ENCODE results near the gene CEP162.
"Not testable (repeated sequence)": the region's sequence is repeated elsewhere in the genome, so short reads cannot be mapped to it uniquely, and the experiment has no call there.

The CEP162 gene, protein sequence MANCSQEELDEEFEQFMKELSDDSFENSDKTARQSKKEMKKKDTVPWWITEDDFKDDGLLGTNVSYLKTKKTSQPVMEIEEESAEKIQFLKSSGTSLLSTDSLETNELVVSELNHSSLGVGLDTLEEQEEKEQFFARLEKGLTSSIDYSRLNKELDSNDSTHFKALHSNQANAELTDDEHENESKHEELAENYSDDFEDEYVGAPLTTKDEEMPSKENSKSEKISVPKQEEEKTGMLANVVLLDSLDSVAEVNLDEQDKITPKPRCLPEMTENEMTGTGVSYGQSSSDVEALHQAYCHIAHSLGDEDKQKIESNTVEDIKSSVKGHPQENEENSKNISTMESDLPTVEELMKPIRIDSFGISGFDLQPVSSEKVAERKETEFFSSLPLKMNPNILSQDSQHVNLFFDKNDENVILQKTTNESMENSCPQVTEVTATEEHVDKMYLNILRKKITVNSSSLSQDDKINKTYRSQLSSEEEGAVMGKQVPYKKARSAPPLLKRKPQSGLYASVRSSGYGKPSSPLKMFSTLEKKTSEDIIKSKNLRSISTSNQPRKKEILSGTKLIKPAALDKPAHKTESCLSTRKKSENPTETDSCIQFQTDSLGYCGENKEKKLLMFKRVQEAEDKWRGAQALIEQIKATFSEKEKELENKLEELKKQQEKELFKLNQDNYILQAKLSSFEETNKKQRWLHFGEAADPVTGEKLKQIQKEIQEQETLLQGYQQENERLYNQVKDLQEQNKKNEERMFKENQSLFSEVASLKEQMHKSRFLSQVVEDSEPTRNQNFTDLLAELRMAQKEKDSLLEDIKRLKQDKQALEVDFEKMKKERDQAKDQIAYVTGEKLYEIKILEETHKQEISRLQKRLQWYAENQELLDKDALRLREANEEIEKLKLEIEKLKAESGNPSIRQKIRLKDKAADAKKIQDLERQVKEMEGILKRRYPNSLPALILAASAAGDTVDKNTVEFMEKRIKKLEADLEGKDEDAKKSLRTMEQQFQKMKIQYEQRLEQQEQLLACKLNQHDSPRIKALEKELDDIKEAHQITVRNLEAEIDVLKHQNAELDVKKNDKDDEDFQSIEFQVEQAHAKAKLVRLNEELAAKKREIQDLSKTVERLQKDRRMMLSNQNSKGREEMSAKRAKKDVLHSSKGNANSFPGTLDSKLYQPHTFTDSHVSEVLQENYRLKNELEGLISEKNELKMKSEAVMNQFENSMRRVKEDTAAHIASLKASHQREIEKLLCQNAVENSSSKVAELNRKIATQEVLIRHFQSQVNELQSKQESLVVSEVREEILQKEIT (N-terminal part only)

DNA sequence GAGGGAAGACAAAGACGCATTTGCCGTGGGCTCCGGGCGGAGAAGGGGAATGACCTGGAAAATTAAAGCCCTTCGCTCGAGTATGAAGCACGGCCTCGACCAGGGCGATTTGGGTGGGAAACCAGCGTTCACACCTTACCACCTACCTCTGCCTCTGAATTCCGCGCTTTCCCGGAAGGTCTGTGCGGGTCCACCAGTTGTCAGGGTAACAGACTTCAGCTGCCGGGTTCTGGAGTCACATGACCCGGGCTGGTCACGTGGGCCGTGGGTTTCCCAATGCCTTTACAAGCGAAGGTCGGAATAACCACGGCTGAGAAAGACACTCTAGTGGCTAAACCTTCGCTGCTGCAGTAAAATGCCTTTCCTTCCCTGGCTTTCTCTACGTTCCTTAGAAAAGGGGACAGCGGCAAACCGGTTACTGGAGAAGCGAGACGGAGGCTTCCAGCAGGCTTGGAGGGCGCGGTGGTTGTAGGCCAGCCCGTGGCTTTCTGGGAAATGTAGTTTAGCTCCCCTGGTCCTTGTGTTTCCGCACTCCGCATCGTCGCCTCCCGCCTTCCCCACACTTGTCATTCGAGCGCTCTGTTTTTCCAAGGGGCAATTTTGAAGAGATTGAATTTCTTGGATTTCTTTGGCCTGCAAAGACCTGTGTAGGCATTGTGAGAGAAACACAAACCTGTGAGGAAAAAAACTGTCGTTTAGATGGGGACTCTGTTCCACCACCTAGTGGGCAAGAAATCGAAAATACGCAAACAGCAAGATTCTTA is at the start of gene CEP162:
Gene CEP162 (minus strand): TSS at position 210 of the 764 bp plus-strand sequence. CDS start 1,250 bp downstream, outside the sequence.
- peak; percentile 64 to 67 for DNase-seq (ENCODE audit: low read depth in 2 of 2)

DNA sequence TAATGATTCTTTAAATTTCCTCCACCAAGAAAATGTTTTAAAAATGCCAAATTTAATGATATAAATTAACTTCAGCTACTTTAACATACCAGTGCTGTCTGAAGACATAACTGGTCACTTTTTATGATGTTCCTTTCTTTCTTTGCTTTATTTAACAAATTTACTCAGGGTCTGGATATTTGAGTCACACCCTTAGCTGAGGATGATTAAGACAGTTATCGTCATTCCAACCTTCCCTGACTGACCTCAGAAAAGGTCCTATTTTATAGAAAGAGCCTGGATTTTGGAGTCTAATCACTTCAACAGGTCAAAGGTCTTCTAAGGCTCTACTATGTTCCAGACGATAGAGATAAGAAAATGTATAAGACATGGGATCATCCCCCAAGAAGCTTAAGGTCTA is 47.4 kb upstream of the CEP162 start:
- DNase-seq (ENCODE audit: low read depth in 2 of 2), result no peak

DNA sequence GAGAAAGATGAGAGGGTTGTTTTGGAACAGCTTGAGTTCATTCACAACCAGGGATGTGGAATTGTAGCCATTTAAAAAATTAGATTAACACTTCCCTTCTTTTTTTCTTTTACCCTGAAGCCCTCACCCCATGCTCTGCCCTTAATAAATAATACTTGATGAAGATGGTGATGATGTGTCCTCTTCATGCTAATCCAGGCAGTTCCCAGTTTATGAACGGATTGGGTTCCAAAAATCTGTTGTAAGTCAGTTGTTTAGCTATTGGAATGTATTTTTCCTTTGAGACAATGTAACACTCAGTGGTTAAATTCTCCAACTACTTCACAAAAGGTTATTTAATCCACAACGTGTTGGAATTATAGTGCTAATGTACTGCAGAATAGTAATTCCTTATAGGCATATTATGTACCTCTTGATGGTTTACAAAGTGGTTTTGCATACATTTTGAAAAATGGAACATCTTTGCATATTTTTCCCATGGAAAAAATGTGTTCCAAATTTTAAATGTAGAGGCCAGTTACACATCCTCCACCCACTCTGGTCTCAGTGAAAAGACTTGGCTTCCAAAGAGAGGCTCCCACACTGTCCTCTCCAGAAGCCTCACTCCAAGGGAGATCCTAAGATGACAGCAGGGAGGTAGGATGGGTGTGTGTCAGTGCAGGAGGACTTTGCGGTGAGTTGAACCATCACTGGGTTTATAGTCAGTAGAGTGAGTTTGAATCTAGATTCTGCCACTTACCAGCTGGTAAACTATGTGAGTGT is 45.8 kb upstream of the CEP162 start:
- no peak for DNase-seq (ENCODE audit: low read depth in 2 of 2)

DNA sequence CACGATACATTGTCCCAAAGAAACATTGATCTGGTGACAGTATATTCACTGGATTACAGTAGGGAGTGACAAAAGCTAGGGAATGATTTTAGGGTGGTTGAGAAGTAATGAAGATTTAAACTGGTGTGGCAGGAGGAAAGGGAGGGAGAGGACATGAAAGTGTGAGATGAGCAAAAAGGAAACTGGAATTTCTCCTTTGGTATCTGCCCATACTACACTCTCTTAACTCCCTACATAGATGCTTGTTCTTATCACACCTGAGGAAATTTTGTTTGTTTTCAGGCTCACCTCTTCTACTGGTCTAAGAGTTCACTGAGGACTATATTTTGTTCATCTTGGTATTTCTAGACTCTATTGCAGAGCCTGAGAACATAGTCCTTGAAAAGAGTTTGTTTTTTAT is 44.9 kb upstream of the CEP162 start:
- DNase-seq (ENCODE audit: low read depth in 2 of 2), result no peak

DNA sequence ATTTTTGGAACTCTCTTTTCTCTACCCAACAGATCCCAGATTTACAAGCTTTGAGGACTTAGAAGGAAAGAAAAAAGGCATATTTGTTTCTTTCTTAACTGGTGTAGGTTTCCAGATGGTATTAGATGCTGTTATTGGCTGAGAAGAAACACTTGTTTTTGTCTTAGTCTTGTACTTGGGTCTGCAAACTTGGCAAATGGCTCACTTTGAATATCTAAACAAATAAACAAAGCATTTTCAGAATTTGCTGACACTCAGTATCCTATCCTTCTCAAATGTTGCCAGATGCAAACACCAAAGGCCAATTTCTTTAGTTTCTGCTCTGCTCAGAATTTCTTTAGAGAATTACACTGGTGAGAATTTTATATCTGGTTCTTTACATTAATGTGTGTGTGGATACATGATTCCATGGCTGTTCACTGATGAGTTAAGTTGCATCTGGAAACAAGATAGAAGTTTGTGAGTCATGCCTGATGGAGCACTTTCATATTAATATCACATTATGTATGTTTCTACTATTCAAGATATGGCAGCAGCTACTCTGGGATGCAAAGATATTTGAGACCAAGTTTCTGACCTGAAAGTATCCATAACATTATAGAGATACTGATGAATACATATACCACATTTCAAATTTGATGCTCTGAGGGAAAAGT is 43.7 kb upstream of the CEP162 start:
- no peak for DNase-seq (ENCODE audit: low read depth in 2 of 2)

DNA sequence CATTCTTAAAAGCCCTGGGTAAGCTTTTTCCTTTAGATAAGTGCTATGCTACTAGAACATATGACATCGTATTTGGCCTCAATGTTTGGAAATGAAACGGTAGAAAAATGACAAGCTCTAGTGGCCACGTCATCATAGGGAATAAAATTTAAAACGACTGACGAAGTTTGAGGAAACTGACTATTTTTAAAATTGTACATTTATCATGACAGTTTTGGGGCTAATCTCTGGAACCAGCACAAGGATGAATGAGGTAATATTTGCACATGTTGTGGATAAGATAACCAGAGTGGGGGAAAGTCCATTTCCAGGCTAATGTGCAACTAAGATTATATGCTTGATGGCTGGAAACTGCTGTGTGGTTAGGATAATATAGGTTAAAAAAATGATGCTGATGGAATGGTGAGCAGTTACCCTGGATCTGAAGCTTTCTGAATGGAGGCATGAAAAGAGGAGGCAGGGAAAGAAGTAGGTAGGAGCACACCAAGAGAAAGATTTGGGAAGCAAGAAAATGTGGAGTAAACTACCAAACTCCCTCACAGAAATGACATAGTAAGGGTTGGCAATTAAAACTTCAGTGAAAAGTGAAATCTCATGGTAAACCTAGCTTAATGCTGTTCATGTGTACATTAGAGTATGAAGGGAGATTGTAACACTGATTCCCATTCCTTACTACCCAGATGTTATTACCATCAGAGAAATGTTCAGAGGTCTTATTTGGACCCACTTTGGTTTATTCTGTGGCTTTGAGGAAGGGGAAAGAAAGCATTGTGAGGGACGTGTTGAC is 42.7 kb upstream of the CEP162 start:
- no peak for DNase-seq (ENCODE audit: low read depth in 2 of 2)

DNA sequence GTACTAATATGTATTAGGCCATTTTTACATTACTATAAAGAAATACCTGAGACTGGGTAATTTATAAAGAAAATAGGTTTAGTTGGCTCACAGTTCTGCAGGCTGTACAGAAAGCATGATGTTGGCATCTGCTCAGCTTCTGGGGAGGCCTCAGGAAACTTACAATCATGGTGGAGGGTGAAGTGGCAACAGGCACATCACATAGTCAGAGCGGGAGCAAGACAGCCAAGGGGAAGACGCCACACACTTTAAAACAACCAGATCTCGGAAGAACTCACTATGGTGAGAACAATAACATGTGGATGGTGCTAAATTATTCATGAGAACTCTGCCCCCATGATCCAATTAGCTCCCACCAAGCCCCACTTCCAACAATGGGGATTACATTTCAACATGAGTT is 41.3 kb upstream of the CEP162 start:
- no peak for DNase-seq (ENCODE audit: low read depth in 2 of 2)

DNA sequence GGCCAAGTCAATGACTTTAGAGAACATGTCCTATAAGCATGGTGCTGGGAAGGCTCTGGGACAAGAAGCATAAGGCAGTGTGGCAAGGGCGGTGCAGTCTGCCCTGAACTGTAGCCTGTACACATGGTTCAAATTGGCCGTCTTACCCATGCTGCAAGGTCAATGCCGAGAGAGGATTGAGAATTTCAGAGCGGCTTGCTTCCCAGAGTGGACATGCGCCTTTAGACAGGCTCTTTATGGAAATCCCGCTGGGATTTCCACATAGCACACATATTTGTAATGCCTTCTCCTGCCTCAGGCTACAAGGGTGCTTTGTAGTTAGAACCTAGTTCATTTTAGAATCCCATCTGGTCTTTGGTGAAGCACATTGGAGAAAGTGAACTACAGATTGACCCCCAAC is 36.1 kb upstream of the CEP162 start:
- no peak for DNase-seq (ENCODE audit: low read depth in 2 of 2)

DNA sequence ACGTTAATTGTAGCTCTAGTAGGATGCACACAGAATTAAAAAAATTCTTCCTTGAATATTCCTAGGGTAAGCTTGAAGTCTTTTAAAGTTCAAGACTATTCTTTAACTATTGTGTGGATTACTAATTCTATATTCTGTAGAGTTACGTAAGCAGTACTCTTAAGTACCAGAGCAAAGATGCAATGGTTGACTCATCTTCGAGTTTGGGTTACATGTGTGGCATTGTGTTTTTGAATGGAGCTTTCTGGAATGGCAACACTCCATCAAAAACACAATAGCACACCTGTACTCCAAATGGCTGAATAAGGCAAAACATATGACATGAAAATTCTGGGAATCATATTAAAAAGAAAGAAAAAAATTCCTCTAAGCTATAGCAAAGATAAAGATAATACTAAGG is 33.5 kb upstream of the CEP162 start:
- no peak for DNase-seq (ENCODE audit: low read depth in 2 of 2)

DNA sequence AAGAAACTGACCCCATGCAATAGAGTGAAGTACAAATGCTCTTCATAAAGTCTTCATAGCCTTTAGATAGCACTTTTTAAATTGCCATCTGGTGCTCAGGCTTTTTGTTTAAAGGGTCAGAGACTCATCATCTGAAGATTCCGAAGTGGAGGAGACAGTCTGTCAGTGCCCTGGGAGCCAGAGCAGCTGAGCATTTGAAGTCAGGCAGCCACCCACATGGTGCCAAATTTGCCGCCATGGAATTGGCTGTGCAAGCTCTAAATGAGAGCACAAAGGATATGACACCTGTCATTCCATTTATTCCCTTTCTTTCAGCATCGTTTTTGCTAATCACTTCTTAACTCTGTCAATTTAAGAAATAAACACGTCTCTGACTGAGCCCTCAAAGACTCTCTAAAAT is 32.8 kb upstream of the CEP162 start:
- DNase-seq (ENCODE audit: low read depth in 2 of 2), result no peak

DNA sequence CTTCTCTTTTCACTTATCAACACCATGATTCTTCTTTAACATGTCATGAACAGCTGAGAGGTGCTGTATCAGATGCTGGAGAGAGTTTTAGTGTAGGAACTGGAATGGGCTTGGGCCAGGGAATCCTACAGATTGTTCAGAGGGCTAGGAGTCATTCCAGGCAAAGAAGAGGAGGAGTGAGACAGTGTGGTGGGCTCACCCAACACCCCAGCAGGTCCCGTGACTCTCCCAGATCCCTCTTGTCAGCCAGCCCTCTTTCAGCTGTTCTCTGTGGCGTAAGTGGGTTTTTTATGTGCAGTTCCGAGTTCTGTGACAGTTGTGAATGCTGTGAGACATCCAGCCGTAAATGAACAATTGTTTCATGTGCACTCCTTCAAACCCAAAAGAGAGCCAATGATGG is 31.4 kb upstream of the CEP162 start:
- DNase-seq (ENCODE audit: low read depth in 2 of 2), result no peak

DNA sequence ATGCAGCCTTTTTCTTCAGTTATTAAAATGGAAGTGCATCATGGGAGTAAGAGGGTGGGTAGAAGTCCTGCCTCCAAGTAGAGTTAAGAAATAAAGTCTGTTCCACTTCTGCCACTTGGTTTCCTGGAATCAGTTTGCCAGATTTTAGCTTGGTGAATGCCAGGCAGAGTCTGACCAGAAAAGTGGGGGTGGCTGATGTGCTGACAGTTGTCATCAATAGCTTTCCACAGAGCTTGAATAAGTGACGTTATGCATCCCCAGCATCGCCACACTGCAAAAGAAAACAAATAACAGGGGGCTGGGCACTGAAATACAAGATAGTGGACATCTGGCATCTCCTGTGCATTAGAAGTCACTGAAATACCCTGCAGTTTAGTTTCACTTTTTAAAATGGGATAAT is 30.8 kb upstream of the CEP162 start:
- DNase-seq (ENCODE audit: low read depth in 2 of 2), result no peak

DNA sequence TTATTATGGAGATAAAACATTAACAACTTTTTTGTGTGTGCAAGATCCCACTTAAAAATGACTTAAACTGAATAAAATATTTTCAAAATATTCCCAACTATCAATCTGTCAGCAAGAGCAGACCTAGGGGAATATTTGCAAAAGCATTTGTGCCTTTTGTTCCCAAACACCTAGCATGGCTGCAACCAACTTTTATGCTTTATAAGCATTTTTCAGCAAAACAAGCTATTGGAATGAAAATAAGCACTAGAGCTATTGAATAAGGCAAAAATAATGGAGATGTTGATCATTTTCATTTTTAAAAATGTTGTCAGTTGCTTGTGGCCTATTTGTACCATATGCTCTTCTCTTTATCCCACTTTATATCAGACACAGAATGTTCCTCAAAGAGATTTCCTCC is 28.2 kb upstream of the CEP162 start:
- no peak for DNase-seq (ENCODE audit: low read depth in 2 of 2)

DNA sequence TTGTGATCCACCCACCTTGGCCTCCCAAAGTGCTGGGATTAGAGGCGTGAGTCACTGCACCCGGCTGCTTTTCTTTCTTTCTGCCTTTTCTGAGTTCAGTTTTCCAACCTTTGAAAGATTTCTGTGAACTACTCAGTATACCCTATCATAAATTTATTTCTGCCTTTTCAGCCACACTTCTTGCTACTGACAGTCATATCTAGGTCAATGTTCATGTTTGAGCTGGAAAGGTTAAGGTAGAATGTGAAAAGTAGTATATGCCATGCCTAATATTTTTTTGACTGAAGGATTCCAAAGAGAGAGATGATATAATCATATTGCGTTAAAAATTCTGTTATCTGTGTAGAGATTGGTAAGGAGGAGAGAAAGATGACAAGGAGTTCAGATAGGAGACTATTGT is 25.9 kb upstream of the CEP162 start:
- no peak for DNase-seq (ENCODE audit: low read depth in 2 of 2)

DNA sequence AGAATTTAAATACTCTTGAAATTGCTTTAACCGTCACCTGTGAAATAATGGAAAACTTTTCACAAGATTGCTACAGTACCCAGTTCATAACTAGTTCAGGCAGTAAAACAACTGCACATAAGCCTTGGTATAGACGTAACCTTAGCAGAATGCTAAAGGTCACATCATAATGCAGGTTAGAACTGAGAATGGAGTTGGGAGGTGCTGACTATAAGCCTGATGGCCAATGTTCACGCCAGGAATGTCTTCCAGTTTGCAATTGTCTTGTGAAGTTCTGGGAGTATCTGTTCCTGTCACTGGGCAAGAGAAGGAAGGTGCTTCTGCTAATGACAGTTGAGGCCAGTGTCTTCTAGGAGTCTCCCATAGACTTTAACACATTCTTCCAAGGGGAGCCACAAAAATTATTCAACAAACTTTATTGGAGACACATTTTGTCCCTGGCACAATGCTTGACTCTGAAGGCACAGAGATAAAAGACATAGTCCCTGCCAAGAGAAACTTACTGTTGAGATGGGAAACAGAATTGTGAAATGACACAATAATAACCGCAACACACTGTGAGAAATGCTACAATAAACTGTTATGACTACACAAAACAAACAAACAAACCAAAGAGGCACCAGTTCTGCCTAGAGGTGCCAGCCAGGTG is 24.6 kb upstream of the CEP162 start:
- DNase-seq (ENCODE audit: low read depth in 2 of 2), result no peak

DNA sequence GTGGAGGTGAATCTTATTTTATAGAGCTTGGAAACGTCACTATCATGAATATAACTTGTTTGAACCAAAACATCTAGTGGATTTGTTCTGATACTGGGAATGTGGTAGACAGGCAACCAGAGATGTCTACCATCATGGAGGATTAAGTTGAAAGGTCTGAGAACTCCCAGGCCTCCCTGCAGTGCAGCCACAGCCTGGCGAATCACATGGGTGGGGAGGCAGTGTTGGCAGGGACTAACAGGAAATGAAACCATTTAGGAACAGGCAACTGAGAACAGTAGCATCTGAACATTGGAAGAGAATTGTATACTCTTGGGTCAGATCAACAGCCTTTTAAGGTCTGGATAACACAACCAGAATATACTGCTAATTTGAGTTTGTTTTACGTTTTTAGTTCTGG is 22.3 kb upstream of the CEP162 start:
- DNase-seq (ENCODE audit: low read depth in 2 of 2), result no peak

DNA sequence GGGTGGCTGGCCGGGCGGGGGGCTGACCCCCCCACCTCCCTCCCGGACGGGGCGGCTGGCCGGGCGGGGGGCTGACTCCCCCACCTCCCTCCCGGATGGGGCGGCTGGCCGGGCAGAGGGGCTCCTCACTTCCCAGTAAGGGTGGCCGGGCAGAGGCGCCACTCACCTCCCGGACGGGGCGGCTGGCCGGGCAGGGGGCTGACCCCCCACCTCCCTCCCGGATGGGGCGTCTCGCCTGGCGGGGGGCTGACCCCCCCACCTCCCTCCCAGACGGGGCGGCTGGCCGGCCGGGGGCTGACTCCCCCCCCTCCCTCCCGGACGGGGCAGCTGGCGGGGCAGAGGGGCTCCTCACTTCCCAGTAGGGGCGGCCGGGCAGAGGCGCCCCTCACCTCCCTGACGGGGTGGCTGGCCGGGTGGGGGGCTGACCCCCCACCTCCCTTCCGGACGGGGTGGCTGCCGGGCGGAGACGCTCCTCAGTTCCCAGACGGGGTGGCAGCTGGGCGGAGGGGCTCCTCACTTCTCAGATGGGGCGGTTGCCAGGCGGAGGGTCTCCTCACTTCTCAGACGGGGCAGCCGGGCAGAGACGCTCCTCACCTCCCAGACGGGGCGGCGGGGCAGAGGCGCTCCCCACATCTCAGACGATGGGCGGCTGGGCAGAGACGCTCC is 17.1 kb upstream of the CEP162 start:
- DNase-seq (ENCODE audit: low read depth in 2 of 2), result not testable (repeated sequence)

DNA sequence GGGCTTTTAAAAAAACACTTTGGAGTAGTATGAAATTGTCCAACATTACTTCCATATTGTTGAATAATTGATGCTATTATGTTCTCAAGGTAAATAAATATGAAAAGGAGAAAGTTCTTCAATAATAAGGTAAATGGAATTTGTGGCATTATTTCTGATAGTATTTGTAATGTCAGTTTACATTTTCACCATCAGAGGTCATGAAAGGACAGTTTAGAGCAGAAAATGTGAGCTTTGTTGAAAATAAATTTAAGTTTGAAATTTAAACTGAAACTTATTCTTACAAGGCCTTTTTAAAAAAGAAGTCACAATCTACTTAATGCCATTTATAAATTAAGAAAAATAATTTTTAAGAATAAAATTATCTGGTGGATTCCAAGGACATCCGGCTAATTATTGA is 15.8 kb upstream of the CEP162 start:
- DNase-seq (ENCODE audit: low read depth in 2 of 2), result no peak

Data from fibroblast of skin of left quadriceps (primary cell).